Measurements from ENCODE around the gene GNAS-AS1.

The GNAS-AS1 gene
- 0 to 0.11 (median 0) reads per million in 18 experiments for total RNA-seq

GRCh38 chr20:58850693-58851174 is at the start of gene GNAS-AS1:
TSS of gene GNAS-AS1 (minus strand) at chr20:58850902.
- DNase-seq: no peak

- DNase-seq: no peak
These were observed 49.7 kb upstream of the GNAS-AS1 start for GRCh38 chr20:58900397-58900796.

- no peak for DNase-seq
These were observed 48.8 kb upstream of the GNAS-AS1 start for GRCh38 chr20:58899512-58899911.

DNA sequence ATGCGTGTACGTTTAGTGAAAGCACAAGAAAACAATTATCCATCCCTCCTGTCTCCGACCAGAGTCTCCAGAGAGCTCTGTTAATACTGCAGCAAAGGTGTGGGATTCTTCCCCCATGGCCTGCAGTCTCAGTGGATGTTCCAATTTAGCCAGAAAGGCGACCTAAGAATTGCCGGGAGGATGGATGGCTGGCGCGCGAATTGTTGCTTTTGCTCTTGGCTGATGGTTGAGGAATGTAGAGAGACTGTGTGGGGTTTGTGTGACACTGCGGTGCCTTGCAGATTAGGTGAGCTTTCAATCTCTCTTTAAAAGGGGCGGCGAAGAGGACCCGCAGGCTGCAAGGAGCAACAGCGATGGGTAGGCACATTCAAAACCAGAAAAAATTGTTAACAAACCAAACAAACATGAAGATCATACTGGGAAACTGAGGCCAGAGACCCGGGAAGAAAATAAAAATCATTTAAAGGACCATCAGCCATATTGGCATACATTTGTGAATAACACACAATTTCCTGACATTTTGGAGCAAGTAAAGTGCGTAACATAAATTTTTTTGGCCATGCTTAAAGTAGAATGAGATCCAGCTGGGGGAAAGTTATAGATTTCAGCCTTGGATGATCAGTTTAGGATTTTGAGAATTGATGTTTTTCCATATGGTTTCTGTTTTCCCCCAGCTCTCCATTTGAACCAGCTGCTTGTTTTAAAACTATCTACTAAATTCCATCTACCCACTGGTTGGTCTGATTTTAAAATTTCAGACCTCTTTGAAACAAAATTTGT is 48.1 kb upstream of the GNAS-AS1 start:
- DNase-seq: no peak

GRCh38 chr20:58897488-58897887 is 46.8 kb upstream of the GNAS-AS1 start:
- peak; percentile 37 to 38 for DNase-seq

DNA sequence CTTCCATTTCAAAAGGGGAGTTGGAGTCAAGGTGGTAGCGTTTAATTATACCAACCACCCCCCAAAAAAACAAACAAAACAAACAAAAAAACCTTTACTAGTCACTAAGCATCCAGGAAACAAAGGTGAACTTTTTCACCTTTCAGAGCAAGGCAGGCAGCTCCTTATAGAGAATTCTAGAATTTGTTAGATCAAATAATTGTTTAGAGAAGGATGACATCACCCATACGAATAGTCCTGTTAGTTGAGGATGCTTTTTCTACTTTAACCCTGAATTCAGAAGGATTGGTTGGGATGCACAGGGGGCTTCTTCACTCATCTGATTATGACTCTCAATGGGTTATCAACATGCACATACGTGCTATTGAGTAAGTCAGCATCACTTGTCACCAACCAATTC is 46.1 kb upstream of the GNAS-AS1 start:
- no peak for DNase-seq

- no peak for DNase-seq
These were observed 44.9 kb upstream of the GNAS-AS1 start for GRCh38 chr20:58895448-58896180.

DNA sequence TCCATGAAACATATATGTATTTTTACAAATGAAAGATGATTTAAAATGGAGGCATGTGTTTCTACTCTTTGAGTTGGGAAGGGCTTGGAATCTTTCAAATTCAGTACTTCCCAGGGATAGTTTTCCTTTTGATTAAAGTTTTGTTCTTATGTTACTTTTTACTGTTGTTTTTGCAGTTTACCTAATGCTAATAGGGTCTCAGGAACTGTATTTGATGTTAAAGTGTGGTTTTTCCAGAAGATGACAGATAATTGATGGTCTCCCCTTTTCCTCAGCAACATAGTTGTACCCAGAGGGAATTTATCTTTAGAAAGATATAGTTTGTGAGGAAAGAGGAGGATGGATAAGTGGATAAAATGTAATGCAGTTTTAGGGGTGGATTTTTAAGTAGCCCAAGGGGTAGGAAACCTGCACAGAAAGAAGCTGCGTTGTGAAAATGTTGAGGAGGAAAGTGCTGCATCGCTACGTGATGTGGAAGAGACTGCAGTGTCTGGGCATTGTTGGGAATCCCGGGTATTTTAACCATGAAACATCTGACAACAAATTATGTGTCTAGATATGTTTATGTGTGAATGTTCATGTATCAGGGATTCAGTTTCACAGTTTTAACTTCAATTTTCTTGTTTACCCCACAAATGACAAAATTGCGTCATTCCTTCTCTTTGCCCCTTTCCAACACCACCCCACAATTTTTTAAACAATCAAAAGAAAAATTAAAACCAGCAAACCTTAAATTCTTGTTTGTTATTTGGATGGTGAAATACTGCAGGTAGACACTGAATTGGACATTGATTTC is 44.1 kb upstream of the GNAS-AS1 start:
- DNase-seq: no peak

- peak in 1 of 2 donors; percentile 25 for DNase-seq
These were observed 42.8 kb upstream of the GNAS-AS1 start for GRCh38 chr20:58893355-58894120.

DNA sequence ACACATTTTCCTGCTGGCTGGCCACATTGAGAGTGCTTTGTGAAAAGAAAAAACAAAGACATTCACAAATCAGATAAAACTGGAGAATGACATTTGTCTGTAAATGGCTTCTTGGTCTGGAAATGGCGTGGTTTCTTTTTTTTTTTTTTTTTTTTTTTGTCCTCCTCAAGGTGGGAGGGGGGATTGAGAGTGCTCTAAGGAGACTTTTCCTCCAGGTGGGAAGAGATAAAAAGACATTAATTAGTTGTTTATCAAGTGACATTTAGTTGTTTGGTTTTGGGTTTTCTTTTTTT is 42.2 kb upstream of the GNAS-AS1 start:
- DNase-seq: no peak

- peak; percentile 31 to 46 for DNase-seq
These were observed 41.6 kb upstream of the GNAS-AS1 start for GRCh38 chr20:58892141-58892931.

- DNase-seq: no peak
These were observed 41.0 kb upstream of the GNAS-AS1 start for GRCh38 chr20:58891718-58892140.

DNA sequence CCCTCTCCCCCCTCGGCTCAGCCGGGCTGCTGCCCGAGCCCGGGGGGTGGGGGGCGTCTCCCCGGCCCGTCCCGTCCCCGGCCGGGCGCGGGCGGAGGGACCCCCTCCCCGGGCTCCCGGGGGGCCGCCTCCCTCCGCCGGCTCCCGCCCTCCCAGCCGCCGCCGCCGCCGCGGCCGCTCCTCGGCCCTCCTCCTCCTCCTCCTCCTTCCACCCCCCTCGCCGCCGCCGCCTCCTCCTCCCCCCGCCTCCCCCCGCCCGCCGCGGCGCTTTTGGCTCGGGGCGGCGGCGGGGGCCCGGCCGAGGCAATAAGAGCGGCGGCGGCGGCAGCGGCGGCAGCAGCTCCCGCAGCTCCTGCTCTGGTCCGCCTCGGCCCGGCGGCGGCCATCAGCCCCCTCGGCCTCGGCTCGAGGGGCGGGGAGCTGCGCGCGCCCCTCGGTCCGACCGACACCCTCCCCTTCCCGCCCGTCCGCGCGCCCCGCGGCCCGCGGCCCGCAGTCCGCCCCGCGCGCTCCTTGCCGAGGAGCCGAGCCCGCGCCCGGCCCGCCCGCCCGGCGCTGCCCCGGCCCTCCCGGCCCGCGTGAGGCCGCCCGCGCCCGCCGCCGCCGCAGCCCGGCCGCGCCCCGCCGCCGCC is 40.5 kb upstream of the GNAS-AS1 start:
- peak; percentile 45 to 55 for DNase-seq

GRCh38 chr20:58890518-58891085 is 39.9 kb upstream of the GNAS-AS1 start:
- peak; percentile 28 to 66 for DNase-seq

DNA sequence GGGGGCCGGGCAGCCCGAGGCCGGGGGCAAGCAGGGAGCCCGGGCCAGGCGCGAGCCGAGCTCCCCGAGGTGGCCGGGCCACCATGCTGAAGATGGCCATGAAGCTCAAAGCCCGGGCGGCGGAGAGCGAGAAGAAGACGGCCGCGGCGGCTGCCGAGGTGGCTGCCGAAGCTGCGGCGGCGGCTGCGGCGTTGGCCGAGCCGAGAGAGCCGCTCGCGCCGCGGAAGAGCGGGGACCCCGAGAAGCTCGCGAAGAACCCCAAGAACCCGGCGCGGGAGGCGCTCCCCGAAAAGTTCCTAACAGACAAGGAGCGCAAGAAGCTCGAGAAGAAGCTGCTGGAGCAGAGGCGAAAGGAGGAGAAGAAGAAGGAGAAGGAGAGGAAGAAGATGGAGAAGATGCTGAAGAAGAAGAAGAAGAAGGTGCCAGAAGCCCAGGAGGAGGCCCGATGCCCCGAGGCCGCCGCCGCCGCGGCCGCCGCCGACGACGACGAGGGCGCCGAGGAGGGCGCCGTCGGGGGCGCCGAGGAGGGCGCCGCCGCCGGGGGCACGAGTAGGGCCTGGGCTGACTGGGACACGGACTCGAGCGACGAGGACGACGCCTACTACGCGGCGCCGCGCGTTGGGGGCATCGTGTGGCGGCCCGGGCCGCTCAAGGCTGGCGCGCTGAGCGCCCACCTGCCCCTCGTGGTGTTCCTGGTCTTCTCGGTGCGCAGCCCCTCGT is 39.3 kb upstream of the GNAS-AS1 start:
- no peak for DNase-seq

GRCh38 chr20:58889334-58889760 is 38.6 kb upstream of the GNAS-AS1 start:
- no peak for DNase-seq

- peak; percentile 79 to 83 for DNase-seq
These were observed 38.0 kb upstream of the GNAS-AS1 start for GRCh38 chr20:58888521-58889333.

DNA sequence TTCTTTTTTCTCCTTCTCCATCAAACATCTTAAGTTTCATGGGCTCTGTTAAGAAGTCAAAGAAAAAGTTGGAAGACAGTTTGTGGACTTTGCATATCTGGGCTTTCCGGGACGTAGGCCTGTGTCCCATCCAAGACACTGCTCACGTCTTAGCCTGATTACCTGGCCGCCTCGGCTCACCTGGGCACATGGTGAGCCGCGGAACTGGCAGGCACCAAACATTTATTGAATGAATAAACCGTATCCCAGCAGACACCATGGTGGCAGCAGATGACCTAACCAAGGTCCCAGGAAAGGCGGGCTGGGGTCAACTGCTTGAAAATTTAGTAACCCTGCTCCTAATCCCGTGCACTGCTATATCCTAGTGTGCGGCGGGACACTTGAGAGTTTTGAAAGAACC is 37.4 kb upstream of the GNAS-AS1 start:
- no peak for DNase-seq

GRCh38 chr20:58886546-58886945 is 35.8 kb upstream of the GNAS-AS1 start:
- DNase-seq: no peak

Measured in inflammatory macrophage (primary cell).